SK-N-MC (cell line): ENCODE results near the gene LSR.

Experiments
- DNase-seq: peaks from one replicate; pipeline ENCODE4 v3.0.0-alpha.2; 2011; ENCODE audit warnings: low read depth, low spot score
- H3K27ac ChIP-seq: fragments of 200-600 bp; sonication (generic); 2 replicates; pipeline ENCODE4 v1.5.1; 2016; ENCODE audit warnings: mixed run types
- H3K36me3 ChIP-seq: fragments of 200-600 bp; sonication (generic); 2 replicates; pipeline ENCODE4 v1.6.1; 2017; ENCODE audit warnings: antibody characterized with exemption, low read length, mixed read lengths; ENCODE audit not compliant: insufficient read depth
- H3K4me3 ChIP-seq: fragments of 200-600 bp; sonication (generic); 2 replicates; pipeline ENCODE4 v1.5.1; 2016
- H3K9ac ChIP-seq: fragments of 200-600 bp; sonication (generic); 2 replicates; pipeline ENCODE4 v1.8.0; 2017; ENCODE audit warnings: mixed run types, mixed read lengths; ENCODE audit not compliant: insufficient read length
- H3K9me3 ChIP-seq: fragments of 200-600 bp; sonication (generic); 2 replicates; pipeline ENCODE4 v1.6.1; 2017; ENCODE audit warnings: low read depth, mild to moderate bottlenecking, antibody characterized with exemption, low read length, moderate library complexity, mixed read lengths
- EZH2 ChIP-seq: fragments of 200-600 bp; sonication (generic); IDR thresholded peaks from one replicate; pipeline ENCODE4 v1.6.1; 2017; ENCODE audit warnings: antibody characterized with exemption
- FOXP2 ChIP-seq: optimal IDR thresholded peaks from 2 replicates; pipeline ENCODE3; 2011; ENCODE audit warnings: mild to moderate bottlenecking, moderate library complexity; ENCODE audit not compliant: insufficient read depth; ENCODE audit errors: extremely low read length, control extremely low read depth
- POLR2AphosphoS5 ChIP-seq: IDR thresholded peaks from 2 replicates; pipeline ENCODE4 v1.6.1; 2012; ENCODE audit warnings: mild to moderate bottlenecking, low read depth, low read length, borderline replicate concordance

Gene LSR

GRCh38 chr19:35267818-35268535, 19.2 kb downstream of the LSR start:
- TF ChIP-seq FOXP2 (no peak), EZH2 (no peak), POLR2AphosphoS5 (peak; percentile 69)
- Histone ChIP-seq H3K4me3 (peak overlapping the region; percentile 97), H3K9me3 (no peaks in the 10 kb centered on the region), H3K36me3 (peaks cover 20% of the 10 kb centered on the region; the same call in 1 of the 2 replicates), H3K9ac (peak overlapping the region; percentile 98), H3K27ac (peak overlapping the region; percentile 84)
- no peak for DNase-seq

- TF ChIP-seq EZH2 (no peak), FOXP2 (no peak), POLR2AphosphoS5 (no peak)
- Histone ChIP-seq H3K9ac (peak within 1 kb of the TSS; percentile 98), H3K9me3 (no peaks in the 10 kb centered on the region), H3K36me3 (peaks cover 28% of the 10 kb centered on the region; the same call in 1 of the 2 replicates), H3K4me3 (peak within 1 kb of the TSS; percentile 97), H3K27ac (peak within 1 kb of the TSS; percentile 84)
- no peak for DNase-seq
Measured at GRCh38 chr19:35268536-35269437, 20.0 kb downstream of the LSR start, which contains the start of gene USF2. Gene USF2 (plus strand): TSS chr19:35268962. CDS start chr19:35269102, 140 bp downstream.

GRCh38 chr19:35269438-35270117, 20.8 kb downstream of the LSR start:
- H3K36me3 ChIP-seq = peaks cover 30% of the 10 kb centered on the region; the same call in 1 of the 2 replicates
- no peak overlapping the region for H3K27ac ChIP-seq
- DNase-seq = no peak
- peak overlapping the region; percentile 75 for H3K9ac ChIP-seq
- H3K9me3 ChIP-seq = no peaks in the 10 kb centered on the region
- peak overlapping the region; percentile 76 for H3K4me3 ChIP-seq
- no peak for TF ChIP-seq POLR2AphosphoS5

GRCh38 chr19:35270381-35270811, 21.6 kb downstream of the LSR start:
- H3K9ac ChIP-seq = no peak overlapping the region
- peaks cover 30% of the 10 kb centered on the region; the same call in 1 of the 2 replicates for H3K36me3 ChIP-seq
- no peak overlapping the region for H3K4me3 ChIP-seq
- TF ChIP-seq FOXP2 (no peak), EZH2 (no peak), POLR2AphosphoS5 (no peak)
- DNase-seq = no peak
- H3K9me3 ChIP-seq = no peaks in the 10 kb centered on the region
- H3K27ac ChIP-seq = no peak overlapping the region

GRCh38 chr19:35271546-35271945, 22.7 kb downstream of the LSR start:
- Histone ChIP-seq H3K27ac (no peak overlapping the region), H3K9ac (no peak overlapping the region), H3K9me3 (no peaks in the 10 kb centered on the region), H3K4me3 (no peak overlapping the region), H3K36me3 (peaks cover 30% of the 10 kb centered on the region; the same call in 1 of the 2 replicates)
- no peak for DNase-seq
- TF ChIP-seq FOXP2 (no peak), POLR2AphosphoS5 (no peak), EZH2 (no peak)

- Histone ChIP-seq H3K9ac (no peak overlapping the region), H3K27ac (no peak overlapping the region), H3K4me3 (no peak overlapping the region), H3K36me3 (peaks cover 30% of the 10 kb centered on the region; the same call in 1 of the 2 replicates), H3K9me3 (no peaks in the 10 kb centered on the region)
- TF ChIP-seq EZH2 = no peak
- no peak for TF ChIP-seq POLR2AphosphoS5
- no peak for TF ChIP-seq FOXP2
- no peak for DNase-seq
Measured at GRCh38 chr19:35272122-35272719, 23.4 kb downstream of the LSR start.

- no peak overlapping the region for H3K27ac ChIP-seq
- no peak overlapping the region for H3K4me3 ChIP-seq
- no peak overlapping the region for H3K9ac ChIP-seq
- no peaks in the 10 kb centered on the region for H3K9me3 ChIP-seq
- no peak for TF ChIP-seq POLR2AphosphoS5
- no peak for TF ChIP-seq FOXP2
- no peak for TF ChIP-seq EZH2
- DNase-seq = no peak
- H3K36me3 ChIP-seq = peaks cover 30% of the 10 kb centered on the region; the same call in 1 of the 2 replicates
Measured at GRCh38 chr19:35272954-35273649, 24.3 kb downstream of the LSR start.
